IMR-90 (cell line): ENCODE data around the gene MCTP1. TPM values are rescaled to one million over a fixed set of nuclear protein-coding genes. Genes with fewer than 3 reads are reported as not detected.

Experiments
- ATAC-seq: fragments of 200-7000 bp; cut with Tn5 transposase; 2 replicates; pipeline ENCODE4 v1.9.1; 2020; ENCODE audit warnings: low read depth, mild to moderate bottlenecking, moderate library complexity
- BruUV-seq: library from RNA; stranded (reverse); fragments of 400-500 nt; replicated peaks from 2 replicates; lab custom pipeline; 2021; lab: Mats Ljungman, UMichigan
- CTCF ChIA-PET: fragments of 300-600 bp; formaldehyde crosslinking; extraction: SDS; loops from one replicate; lab custom pipeline; 2021; ENCODE audit warnings: antibody characterized with exemption; lab: Yijun Ruan, JAX
- POLR2A ChIA-PET: fragments of 300-600 bp; sonication (Branson Sonifier 250); formaldehyde crosslinking; loops from one replicate; lab custom pipeline; 2022; ENCODE audit warnings: antibody characterized with exemption; ENCODE audit not compliant: unreplicated experiment; lab: Charles Lee
- DNase-seq: peaks from one replicate; pipeline ENCODE4 v3.0.0; 2013
- H2AFZ ChIP-seq: replicated peaks from 2 replicates; pipeline ENCODE3; 2013; ENCODE audit warnings: low read length, mild to moderate bottlenecking; ENCODE audit not compliant: poor library complexity
- H2AK5ac ChIP-seq: 2 replicates; pipeline ENCODE4 v1.6.1; 2013; ENCODE audit warnings: low read depth, low read length, inconsistent platforms
- H2AK9ac ChIP-seq: replicated peaks from 2 replicates; pipeline ENCODE3; 2013; ENCODE audit warnings: mild to moderate bottlenecking, low read depth, low read length, moderate library complexity; ENCODE audit not compliant: poor library complexity
- H2BK120ac ChIP-seq: 2 replicates; pipeline ENCODE4 v1.6.1; 2013; ENCODE audit warnings: low read depth, low read length, inconsistent platforms
- H2BK15ac ChIP-seq: 3 replicates; pipeline ENCODE4 v1.6.1; 2013; ENCODE audit warnings: low read depth, low read length, inconsistent platforms
- H2BK20ac ChIP-seq: 2 replicates; pipeline ENCODE4 v1.6.1; 2013; ENCODE audit warnings: low read depth, mild to moderate bottlenecking, inconsistent platforms, low read length, moderate library complexity
- H2BK5ac ChIP-seq: 2 replicates; pipeline ENCODE4 v1.6.1; 2013; ENCODE audit warnings: mild to moderate bottlenecking, low read depth, low read length, inconsistent platforms; ENCODE audit not compliant: poor library complexity, severe bottlenecking
- H3K14ac ChIP-seq: replicated peaks from 2 replicates; pipeline ENCODE4 v1.6.1; 2013; ENCODE audit warnings: low read depth, low read length, inconsistent platforms
- H3K18ac ChIP-seq: 2 replicates; pipeline ENCODE4 v1.6.1; 2013; ENCODE audit warnings: low read depth, low read length, control low read depth
- H3K23ac ChIP-seq: 2 replicates; pipeline ENCODE4 v1.6.1; 2013; ENCODE audit warnings: low read depth, low read length, inconsistent platforms
- H3K27ac ChIP-seq: 2 replicates; pipeline ENCODE4 v1.5.1; 2013; ENCODE audit warnings: mild to moderate bottlenecking, control low read depth, low read length; ENCODE audit not compliant: insufficient read depth
- H3K27me3 ChIP-seq: 2 replicates; pipeline ENCODE4 v1.6.1; 2013; ENCODE audit warnings: low read length; ENCODE audit not compliant: control insufficient read depth, insufficient read depth
- H3K36me3 ChIP-seq: 2 replicates; pipeline ENCODE4 v1.6.1; 2013; ENCODE audit warnings: low read length, mixed read lengths; ENCODE audit not compliant: control insufficient read depth, insufficient read depth
- H3K4ac ChIP-seq: 2 replicates; pipeline ENCODE4 v1.6.1; 2013; ENCODE audit warnings: low read depth, low read length, inconsistent platforms
- H3K4me1 ChIP-seq: 2 replicates; pipeline ENCODE4 v1.6.1; 2013; ENCODE audit warnings: low read length, mixed read lengths; ENCODE audit not compliant: control insufficient read depth, insufficient read depth
- H3K4me2 ChIP-seq: 2 replicates; pipeline ENCODE4 v1.6.1; 2013; ENCODE audit warnings: low read depth, mild to moderate bottlenecking, control low read depth, low read length, moderate library complexity
- H3K4me3 ChIP-seq: 2 replicates; pipeline ENCODE4 v1.5.1; 2013; ENCODE audit warnings: low read depth, mild to moderate bottlenecking, control low read depth, low read length, moderate library complexity; ENCODE audit not compliant: insufficient read depth
- H3K56ac ChIP-seq: 2 replicates; pipeline ENCODE4 v1.6.1; 2013; ENCODE audit warnings: low read length, inconsistent platforms; ENCODE audit not compliant: insufficient read depth; ENCODE audit errors: extremely low read depth
- H3K79me1 ChIP-seq, 2 experiments: 2 replicates each; pipeline ENCODE4 v1.6.1; 2013; ENCODE audit warnings: low read length in 2 of 2, inconsistent platforms in 1 of 2, low read depth in 1 of 2
- H3K9ac ChIP-seq: 2 replicates; pipeline ENCODE4 v1.6.1; 2013; ENCODE audit warnings: low read depth, low read length, control low read depth
- H3K9me1 ChIP-seq: 2 replicates; pipeline ENCODE4 v1.6.1; 2013; ENCODE audit warnings: low read length, inconsistent platforms; ENCODE audit not compliant: insufficient read depth
- H3K9me3 ChIP-seq: 2 replicates; pipeline ENCODE4 v1.6.1; 2013; ENCODE audit warnings: low read length; ENCODE audit not compliant: control insufficient read depth, insufficient read depth
- H4K20me1 ChIP-seq: 2 replicates; pipeline ENCODE4 v1.6.1; 2013; ENCODE audit warnings: low read length, inconsistent platforms; ENCODE audit not compliant: insufficient read depth
- H4K5ac ChIP-seq: 2 replicates; pipeline ENCODE4 v1.6.1; 2013; ENCODE audit warnings: mild to moderate bottlenecking, low read depth, low read length, control low read depth
- H4K8ac ChIP-seq, 2 experiments: 2 replicates each; pipeline ENCODE4 v1.6.1; 2013; ENCODE audit warnings: low read depth in 2 of 2, low read length in 2 of 2, control low read depth in 1 of 2, inconsistent platforms in 1 of 2
- H4K91ac ChIP-seq: 2 replicates; pipeline ENCODE4 v1.6.1; 2013; ENCODE audit warnings: low read depth, low read length, inconsistent platforms; ENCODE audit not compliant: insufficient read depth
- BHLHE40 ChIP-seq: fragments of 150-350 bp; IDR thresholded peaks from 2 replicates; pipeline ENCODE4 v1.6.1; 2016; ENCODE audit warnings: mild to moderate bottlenecking, low read depth, low read length
- CEBPB ChIP-seq: IDR thresholded peaks from 2 replicates; pipeline ENCODE4 v1.6.1; 2012; ENCODE audit warnings: low read depth, low read length, improper control_type of control experiment
- CHD1 ChIP-seq: IDR thresholded peaks from 2 replicates; pipeline ENCODE4 v1.6.1; 2012; ENCODE audit warnings: low read depth, low read length, improper control_type of control experiment
- ELK1 ChIP-seq: fragments of 150-350 bp; IDR thresholded peaks from 2 replicates; pipeline ENCODE4 v1.6.1; 2016; ENCODE audit warnings: low read depth, mild to moderate bottlenecking, low read length, moderate library complexity, borderline replicate concordance
- FOS ChIP-seq: fragments of 150-350 bp; IDR thresholded peaks from 2 replicates; pipeline ENCODE4 v1.6.1; 2016; ENCODE audit warnings: low read depth, low read length
- MAFK ChIP-seq: IDR thresholded peaks from 2 replicates; pipeline ENCODE4 v1.6.1; 2012; ENCODE audit warnings: low read depth, low read length, improper control_type of control experiment
- MAZ ChIP-seq: IDR thresholded peaks from 2 replicates; pipeline ENCODE4 v1.6.1; 2012; ENCODE audit warnings: low read depth, mild to moderate bottlenecking, low read length, improper control_type of control experiment, moderate library complexity, borderline replicate concordance
- MXI1 ChIP-seq: IDR thresholded peaks from 2 replicates; pipeline ENCODE4 v1.6.1; 2012; ENCODE audit warnings: low read depth, mild to moderate bottlenecking, low read length, moderate library complexity, borderline replicate concordance
- NFE2L2 ChIP-seq: fragments of 150-350 bp; IDR thresholded peaks from 2 replicates; pipeline ENCODE4 v1.6.1; 2016; ENCODE audit warnings: low read depth, mild to moderate bottlenecking, low read length
- POLR2A ChIP-seq: IDR thresholded peaks from 2 replicates; pipeline ENCODE4 v1.6.1; 2012; ENCODE audit warnings: mild to moderate bottlenecking, low read depth, low read length
- RAD21 ChIP-seq: IDR thresholded peaks from 2 replicates; pipeline ENCODE4 v1.6.1; 2012; ENCODE audit warnings: low read length, improper control_type of control experiment
- RCOR1 ChIP-seq: IDR thresholded peaks from 2 replicates; pipeline ENCODE4 v1.6.1; 2012; ENCODE audit warnings: mild to moderate bottlenecking, low read length, improper control_type of control experiment; ENCODE audit not compliant: insufficient replicate concordance
- RFX5 ChIP-seq: IDR thresholded peaks from 2 replicates; pipeline ENCODE4 v1.8.0; 2012; ENCODE audit warnings: low read depth, mild to moderate bottlenecking, low read length, moderate library complexity
- SMC3 ChIP-seq: fragments of 150-350 bp; IDR thresholded peaks from 2 replicates; pipeline ENCODE4 v1.6.1; 2016; ENCODE audit warnings: low read depth, mild to moderate bottlenecking, antibody characterized with exemption, low read length, moderate library complexity
- WGBS, 2 experiments: methylation state at CpG; one replicate each; pipeline versions ENCODE4 v1.1.5 to v1.1.7; 2013; ENCODE audit warnings: missing lambda C conversion rate in 2 of 2; ENCODE audit not compliant: insufficient read length in 1 of 2; ENCODE audit errors: extremely low coverage in 2 of 2; 5-methylcytosine and 5-hydroxymethylcytosine counted together
- dilution Hi-C: fragments of 300-500 bp; cut with HindIII; formaldehyde crosslinking; loops from one replicate; pipeline ENCODE4 v1.14.3; 2018; ENCODE audit warnings: low sequenced_read_pairs; ENCODE audit not compliant: unreplicated experiment
- in situ Hi-C: fragments of 300-500 bp; cut with MboI; formaldehyde crosslinking; loops from 3 replicates; pipeline ENCODE4 v1.14.3; 2019; ENCODE audit warnings: low sequenced_read_pairs, inconsistent platforms, mixed read lengths
- intact Hi-C: fragments of 100-400 bp; cut with micrococcal nuclease; formaldehyde crosslinking; loops from 2 replicates; pipeline ENCODE4 v1.10.0; 2022
- polyA plus RNA-seq, 3 experiments: library from polyadenylated mRNA; depleted of rRNA; stranded (reverse); fragments of >200 nt; gene quantifications; 2 replicates each; pipeline ENCODE4 v1.2.3, GENCODE V29; 2012; ENCODE audit warnings: low replicate concordance in 1 of 3
- total RNA-seq: library from RNA; depleted of rRNA; stranded (reverse); fragments of >200 nt; gene quantifications from 2 replicates; pipeline ENCODE4 v1.2.3, GENCODE V29; 2012
- TF ChIP-seq, protein P1 (sequence below): conservative IDR thresholded peaks from 2 replicates; pipeline ENCODE4 v1.5.1; 2012; ENCODE audit warnings: mild to moderate bottlenecking, low read depth, low read length, improper control_type of control experiment
- TF ChIP-seq, protein P2 (sequence below): fragments of 150-350 bp; IDR thresholded peaks from 2 replicates; pipeline ENCODE4 v1.6.1; 2017; ENCODE audit warnings: mild to moderate bottlenecking, antibody characterized with exemption, low read length, low read depth

MCTP1 gene
- total and polyA plus RNA-seq, 2 of the 4 experiments (the other 2 are of a cell fraction): 0.21 TPM; not detected in 1

DNA sequence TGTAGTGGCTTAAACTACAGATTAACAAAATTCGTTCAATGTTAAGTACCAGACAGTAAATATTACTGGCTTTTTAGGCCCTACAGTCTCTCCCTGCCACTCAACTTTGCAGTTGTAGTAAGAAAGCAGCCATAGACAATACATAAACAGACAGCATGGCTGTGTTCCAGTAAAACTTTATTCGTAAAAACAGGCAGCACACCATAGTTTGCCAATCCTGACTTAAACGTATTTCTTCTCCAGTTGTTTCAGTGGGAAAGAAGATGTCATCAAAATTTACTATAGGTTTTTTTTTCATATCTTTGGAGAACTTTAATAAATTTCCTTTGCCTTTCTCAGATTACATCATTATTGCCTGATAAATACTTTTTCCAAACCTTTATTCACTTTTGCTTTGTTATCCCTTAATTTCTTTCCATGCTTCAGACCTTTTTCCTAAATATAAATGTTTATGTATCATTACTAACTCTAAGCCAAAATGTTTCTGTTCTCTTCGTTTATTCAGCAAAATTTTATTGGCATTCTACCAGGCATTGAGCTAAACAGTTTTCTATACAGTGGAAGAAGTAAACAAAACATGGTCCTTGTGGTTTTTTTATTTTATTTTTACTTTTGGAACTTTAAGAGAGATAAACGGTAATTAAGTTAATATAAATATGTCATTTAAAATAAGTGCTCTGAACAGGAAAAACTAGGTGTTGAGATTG is 601.9 kb downstream of the MCTP1 start:
- Histone ChIP-seq H3K27ac (no peak overlapping the region), H3K4me3 (no peak overlapping the region), H2AFZ (no peak overlapping the region), H3K23ac (no peak overlapping the region), H3K4me2 (no peak overlapping the region; the same call in 1 of the 2 replicates), H4K8ac (no peak overlapping the region; a peak in 1 of 4 replicates), H2AK9ac (no peak overlapping the region), H3K56ac (no peak overlapping the region), H2AK5ac (no peak overlapping the region), H3K4me1 (no peaks in the 10 kb centered on the region; the same call in 1 of the 2 replicates), H2BK20ac (no peak overlapping the region), H2BK120ac (no peak overlapping the region), H4K5ac (no peak overlapping the region), H3K36me3 (peaks cover 2% of the 10 kb centered on the region; the same call in 1 of the 2 replicates), H2BK5ac (no peak overlapping the region), H4K91ac (no peak overlapping the region), H3K79me1 (no peaks in the 10 kb centered on the region), H4K20me1 (no peaks in the 10 kb centered on the region), H2BK15ac (no peak overlapping the region), H3K9me1 (no peaks in the 10 kb centered on the region), H3K4ac (no peak overlapping the region), H3K27me3 (no peaks in the 10 kb centered on the region), H3K9ac (no peak overlapping the region), H3K14ac (no peak overlapping the region), H3K9me3 (no peaks in the 10 kb centered on the region), H3K18ac (no peak overlapping the region)
- dilution Hi-C loops (no loop called here), intact Hi-C loops (no loop called here), in situ Hi-C loops (no loop called here)
- POLR2A ChIA-PET: no interaction called here
- no TSS peak for BruUV-seq
- WGBS, 2 experiments: no CpG with 5 or more reads among the region's 5 CpGs
- ATAC-seq (no peak), DNase-seq (no peak)
- CTCF ChIA-PET: no interaction called here
- no peak for TF ChIP-seq CEBPB
- TF ChIP-seq SMC3: no peak
- TF ChIP-seq ELK1: no peak
- no peak for TF ChIP-seq MAFK
- no peak for TF ChIP-seq BHLHE40
- TF ChIP-seq CHD1: no peak
- no peak for TF ChIP-seq POLR2A
- no peak for TF ChIP-seq RCOR1
- TF ChIP-seq MAZ: no peak
- TF ChIP-seq MXI1: no peak
- no peak for TF ChIP-seq NFE2L2
- TF ChIP-seq, protein P1, sequence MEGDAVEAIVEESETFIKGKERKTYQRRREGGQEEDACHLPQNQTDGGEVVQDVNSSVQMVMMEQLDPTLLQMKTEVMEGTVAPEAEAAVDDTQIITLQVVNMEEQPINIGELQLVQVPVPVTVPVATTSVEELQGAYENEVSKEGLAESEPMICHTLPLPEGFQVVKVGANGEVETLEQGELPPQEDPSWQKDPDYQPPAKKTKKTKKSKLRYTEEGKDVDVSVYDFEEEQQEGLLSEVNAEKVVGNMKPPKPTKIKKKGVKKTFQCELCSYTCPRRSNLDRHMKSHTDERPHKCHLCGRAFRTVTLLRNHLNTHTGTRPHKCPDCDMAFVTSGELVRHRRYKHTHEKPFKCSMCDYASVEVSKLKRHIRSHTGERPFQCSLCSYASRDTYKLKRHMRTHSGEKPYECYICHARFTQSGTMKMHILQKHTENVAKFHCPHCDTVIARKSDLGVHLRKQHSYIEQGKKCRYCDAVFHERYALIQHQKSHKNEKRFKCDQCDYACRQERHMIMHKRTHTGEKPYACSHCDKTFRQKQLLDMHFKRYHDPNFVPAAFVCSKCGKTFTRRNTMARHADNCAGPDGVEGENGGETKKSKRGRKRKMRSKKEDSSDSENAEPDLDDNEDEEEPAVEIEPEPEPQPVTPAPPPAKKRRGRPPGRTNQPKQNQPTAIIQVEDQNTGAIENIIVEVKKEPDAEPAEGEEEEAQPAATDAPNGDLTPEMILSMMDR: no peak
- TF ChIP-seq RFX5: no peak
- TF ChIP-seq, protein P2, sequence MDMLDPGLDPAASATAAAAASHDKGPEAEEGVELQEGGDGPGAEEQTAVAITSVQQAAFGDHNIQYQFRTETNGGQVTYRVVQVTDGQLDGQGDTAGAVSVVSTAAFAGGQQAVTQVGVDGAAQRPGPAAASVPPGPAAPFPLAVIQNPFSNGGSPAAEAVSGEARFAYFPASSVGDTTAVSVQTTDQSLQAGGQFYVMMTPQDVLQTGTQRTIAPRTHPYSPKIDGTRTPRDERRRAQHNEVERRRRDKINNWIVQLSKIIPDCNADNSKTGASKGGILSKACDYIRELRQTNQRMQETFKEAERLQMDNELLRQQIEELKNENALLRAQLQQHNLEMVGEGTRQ: no peak
- TF ChIP-seq FOS: no peak
- TF ChIP-seq RAD21: no peak
